HG02852 (cell line): ENCODE measurements around the gene CD101.

Experiments used
- ATAC-seq: cut with Tn5 transposase; IDR thresholded peaks from one replicate; pipeline ENCODE4 v1.9.1; 2021; ENCODE audit warnings: mild to moderate bottlenecking, moderate library complexity; ENCODE audit not compliant: unreplicated experiment

CD101 gene

DNA sequence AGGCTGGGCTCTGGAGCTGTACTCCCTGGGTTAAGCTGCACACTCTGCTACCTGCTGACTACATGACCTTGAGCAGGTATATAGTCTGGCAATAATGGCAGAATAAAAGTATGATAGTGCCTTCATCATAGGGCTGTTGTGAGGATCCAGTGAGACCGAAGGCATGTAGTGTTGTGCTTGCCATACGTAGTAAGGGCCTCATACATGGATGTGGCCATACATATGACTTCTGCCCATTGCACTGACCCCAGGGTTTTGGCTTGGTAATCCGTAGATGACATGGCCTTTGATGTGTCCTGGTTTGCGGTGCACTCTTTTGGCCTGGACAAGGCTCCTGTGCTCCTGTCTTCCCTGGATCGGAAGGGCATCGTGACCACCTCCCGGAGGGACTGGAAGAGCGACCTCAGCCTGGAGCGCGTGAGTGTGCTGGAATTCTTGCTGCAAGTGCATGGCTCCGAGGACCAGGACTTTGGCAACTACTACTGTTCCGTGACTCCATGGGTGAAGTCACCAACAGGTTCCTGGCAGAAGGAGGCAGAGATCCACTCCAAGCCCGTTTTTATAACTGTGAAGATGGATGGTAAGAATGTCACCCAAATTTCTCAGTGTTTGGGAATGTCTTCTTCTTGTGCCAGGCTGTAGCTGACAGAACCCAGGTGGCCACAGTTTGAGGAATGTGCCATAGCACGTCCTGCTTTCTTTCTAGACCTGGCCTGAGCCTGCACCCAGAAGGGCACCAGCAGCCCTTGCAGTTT lies 17.0 kb upstream of the CD101 start:
- no peak for ATAC-seq

DNA sequence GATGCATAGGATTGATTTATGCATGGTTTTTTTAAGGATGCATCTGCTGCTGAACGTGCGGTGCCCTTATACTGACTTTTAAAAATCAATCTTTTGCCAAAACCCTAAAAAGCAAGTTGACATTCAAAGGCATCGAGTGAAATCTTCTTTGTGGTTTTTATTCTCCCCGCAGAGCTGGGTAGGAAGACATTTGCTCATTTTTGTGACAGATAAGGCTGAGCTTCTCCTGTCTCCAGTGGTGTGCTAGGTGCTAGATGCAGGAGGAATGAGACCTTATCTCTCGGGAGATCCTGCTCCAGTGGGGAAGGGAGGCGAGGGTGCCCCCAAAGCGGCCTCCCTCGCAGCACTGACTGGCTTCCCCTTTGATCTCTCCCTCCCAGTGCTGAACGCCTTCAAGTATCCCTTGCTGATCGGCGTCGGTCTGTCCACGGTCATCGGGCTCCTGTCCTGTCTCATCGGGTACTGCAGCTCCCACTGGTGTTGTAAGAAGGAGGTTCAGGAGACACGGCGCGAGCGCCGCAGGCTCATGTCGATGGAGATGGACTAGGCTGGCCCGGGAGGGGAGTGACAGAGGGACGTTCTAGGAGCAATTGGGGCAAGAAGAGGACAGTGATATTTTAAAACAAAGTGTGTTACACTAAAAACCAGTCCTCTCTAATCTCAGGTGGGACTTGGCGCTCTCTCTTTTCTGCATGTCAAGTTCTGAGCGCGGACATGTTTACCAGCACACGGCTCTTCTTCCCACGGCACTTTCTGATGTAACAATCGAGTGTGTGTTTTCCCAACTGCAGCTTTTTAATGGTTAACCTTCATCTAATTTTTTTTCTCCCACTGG lies 14.9 kb upstream of the CD101 start:
- no peak for ATAC-seq

DNA sequence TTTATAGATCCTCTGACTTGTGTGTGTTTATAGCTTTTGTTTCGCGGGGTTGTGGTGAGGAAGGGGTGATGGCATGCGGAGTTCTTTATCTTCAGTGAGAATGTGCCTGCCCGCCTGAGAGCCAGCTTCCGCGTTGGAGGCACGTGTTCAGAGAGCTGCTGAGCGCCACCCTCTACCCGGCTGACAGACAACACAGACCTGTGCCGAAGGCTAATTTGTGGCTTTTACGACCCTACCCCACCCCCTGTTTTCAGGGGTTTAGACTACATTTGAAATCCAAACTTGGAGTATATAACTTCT lies 14.4 kb upstream of the CD101 start:
- no peak for ATAC-seq

DNA sequence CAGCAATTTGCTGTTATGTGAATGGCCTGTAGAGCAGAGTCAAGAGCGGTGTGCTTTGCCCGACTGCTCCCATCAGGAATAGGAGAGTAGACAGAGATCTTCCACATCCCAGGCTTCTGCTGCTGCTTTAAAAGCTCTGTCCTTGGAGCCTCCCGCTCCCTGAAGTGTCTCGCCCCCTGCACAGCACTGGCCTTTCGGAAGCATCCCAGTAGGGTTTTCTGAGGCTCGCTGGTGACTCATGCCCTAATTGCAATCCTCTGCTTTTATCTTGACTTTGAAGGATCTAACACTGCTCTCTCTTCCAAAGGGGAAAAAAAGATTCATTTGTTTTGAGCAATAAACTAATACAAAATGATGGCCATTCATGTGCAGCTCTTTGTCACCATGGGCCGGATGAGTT lies 13.3 kb upstream of the CD101 start:
- no peak for ATAC-seq

DNA sequence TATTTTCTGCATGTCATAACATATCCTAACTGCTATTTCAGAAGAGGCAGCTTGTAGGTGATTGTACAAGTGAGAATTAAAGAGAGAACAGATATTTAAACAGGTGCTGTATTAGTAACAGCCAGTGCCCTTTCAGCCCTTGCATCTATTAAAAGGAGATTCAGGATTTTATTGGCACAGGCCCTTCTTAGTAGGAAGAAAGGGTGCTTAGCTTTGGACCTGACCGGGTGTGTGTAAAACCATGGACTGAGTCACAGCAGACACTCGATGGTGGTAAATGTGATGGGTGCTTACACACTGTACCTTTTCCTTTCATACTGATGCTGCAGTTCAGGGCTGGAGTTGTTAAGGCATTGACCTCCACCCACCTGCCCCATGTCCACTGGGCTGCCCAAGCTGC lies 12.7 kb upstream of the CD101 start:
- no peak for ATAC-seq

DNA sequence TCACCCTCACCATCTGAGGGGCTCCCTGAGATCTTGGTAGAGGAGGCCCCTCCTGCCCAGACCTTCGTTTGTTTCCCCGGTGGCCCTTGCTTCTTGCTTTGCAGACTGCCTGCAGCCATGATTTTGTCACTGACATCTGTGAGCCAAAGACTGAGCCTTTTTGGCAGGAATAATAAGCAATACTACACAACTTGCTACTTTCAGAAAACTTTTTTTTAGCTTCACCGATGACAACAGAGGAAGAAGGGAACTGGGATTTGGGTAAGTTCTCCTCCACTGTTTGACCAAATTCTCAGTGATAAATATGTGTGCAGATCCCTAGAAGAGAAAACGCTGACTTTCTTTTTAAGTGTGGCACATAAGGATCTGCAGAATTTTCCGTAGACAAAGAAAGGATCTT lies 11.7 kb upstream of the CD101 start:
- no peak for ATAC-seq

DNA sequence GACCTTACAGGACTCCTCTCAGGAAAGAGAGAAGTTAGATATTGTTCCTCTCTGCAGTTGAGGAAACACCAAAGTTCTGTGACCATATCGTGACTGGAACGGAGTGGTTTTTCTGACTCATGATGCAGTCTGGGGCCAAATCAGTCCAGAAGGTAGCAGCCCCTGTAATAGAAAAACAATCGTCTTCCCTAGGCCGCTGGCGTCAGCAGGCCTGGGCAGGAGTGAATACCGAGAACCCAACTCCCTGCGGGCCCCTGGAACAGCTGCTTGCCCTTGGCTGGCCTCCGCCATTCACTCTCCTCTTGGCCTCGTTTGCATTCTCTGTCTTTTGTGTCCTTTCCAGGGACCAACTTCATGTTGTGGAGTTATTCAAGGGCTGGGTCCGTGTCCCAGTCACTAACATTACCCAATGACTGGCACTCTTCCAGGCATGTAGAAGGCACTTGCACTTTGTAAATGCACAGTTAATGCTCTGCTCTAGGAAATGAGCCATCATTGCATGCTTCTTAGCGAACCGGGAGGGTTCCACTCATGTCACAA lies 10.9 kb upstream of the CD101 start:
- no peak for ATAC-seq

DNA sequence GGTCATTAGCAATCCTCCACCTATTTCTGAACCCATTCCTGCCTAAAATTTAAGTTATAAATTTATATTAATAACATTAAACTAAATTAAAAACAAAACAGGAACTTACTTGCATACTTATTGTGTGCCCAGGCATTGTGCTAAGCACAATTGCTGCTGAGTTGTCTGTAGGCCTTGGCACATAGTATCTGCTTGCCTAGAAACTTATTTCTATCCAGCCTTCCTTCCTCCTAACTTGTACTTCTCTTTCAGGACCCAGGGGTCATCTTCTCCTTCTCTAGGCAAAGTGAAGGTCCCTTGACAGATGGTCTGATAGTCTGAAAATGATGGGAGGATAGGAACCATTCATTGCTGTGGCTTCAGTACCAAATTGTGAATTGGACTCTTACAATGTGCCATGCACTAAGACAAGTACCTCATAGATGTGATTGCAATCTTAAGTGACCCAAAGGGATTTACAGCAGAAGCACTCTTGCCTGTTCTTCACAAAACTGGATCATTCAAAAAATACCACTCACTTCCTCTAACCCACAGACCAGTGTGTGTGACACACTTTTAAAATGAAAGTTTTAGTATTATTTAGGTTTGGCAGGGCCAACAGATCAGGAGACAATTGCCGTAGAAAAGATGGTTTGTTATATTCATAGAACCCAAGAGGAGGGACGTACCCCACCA lies 10.3 kb upstream of the CD101 start:
- ATAC-seq: no peak

DNA sequence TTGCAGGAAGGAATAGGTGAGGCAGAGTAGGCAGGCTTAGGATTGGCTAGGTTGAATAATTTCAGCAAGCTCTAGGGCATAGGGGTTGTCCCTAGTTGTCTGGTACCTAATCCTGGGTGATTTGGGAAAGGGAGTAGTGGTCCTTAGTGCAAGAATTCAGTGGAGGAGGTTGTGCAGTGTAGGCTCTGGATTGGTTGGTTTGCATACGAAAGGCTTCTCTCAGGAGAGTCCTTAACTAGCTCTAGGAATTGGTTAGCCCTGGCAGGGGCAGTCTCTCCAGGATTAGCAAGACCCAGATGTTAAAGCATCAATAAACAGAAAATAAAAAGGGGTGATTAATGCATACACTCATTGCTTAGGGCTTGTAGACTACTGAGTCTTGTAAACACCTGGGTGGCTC lies 9.6 kb upstream of the CD101 start:
- no peak for ATAC-seq

DNA sequence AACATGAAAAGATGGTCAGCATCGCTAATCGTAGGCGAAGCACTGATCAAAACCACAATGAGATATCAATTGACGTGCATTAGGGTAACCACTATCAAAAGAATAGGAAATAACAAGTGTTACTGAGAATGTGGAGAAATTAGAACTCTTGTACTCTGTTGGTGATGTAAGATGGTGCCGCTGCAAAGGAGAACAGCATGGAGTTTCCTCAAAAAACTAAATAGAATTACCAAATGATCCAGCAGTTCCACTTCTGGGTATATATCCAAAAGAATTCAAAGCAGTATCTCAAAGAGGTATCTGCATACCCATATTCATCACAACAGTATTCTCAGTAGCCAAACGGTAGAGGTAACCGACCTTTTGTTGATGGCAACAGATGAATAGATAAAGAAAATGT lies 8.3 kb upstream of the CD101 start:
- ATAC-seq: no peak

DNA sequence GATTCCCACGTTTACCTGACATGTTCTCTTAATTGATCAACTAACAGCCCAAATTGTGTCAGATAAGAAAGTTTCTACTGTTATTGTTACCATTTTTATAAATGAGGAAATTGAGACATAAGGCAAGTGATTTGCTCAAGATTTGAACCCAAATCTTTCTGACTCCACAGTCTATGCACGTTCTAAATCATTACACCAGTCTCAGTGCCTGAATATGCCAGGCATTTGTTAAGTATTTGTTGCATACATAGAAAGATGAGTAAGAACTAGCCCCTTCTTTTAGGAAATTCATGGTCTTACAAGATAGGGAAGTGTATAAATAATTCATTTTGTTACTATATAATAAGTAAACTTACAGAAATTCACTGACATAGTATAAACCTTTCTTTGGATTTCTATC lies 7.1 kb upstream of the CD101 start:
- no peak for ATAC-seq

DNA sequence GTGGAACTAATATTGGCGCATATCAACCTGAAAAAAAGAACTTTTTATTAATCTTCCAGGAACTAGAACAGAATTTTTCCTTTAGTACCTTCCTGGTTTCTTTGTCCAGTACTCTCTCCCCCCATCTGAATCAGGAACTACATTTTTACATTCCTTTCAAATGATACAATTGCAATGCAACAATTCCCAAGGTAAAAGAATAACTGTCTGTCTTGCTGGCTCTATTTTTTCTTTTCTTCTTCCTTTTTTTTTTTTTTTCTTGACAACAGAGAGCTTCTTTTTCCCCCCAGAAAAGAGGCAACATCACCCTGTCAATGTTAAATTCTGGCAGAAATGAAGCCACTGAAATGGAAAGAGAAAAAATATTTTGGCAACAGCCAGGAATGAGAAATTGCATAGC lies 4.5 kb upstream of the CD101 start:
- ATAC-seq: no peak

DNA sequence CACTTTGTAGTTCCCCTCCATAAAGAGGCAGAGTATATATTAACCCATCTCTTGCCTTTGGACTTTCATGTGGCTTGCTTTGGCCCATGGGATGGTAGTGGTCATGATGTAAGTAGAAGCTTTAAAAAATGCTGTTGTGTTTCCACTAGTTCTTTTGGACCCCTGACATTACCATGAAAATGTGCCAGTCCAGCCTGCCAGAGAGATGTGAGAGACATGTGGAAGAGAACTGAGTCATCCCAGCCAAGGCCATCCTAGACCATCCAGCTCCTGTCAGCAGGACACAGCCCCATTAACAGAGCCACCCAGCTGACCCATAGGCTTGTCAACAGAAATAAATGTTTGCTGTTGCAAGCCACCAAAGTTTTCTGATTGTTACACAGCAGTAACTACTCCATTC lies 3.9 kb upstream of the CD101 start:
- no peak for ATAC-seq

DNA sequence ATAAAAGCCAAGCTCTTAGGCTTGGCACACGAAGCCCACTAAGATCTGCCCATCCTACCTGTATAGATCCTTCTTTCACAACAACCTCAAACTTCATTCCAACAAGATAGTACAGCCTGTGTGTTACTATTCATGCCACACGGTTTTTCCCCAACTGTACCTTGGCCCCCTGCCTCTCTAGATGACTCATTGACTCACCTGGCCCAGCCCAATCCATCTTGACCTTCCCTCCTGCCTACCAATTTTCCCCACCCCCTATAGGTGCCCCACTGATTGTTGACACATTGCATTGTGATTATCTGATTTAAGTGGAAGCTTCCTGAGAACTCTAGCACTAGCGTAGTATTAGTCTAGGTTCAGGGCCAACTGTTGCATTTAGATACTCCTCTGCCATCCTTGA lies 2.0 kb upstream of the CD101 start:
- ATAC-seq: no peak

DNA sequence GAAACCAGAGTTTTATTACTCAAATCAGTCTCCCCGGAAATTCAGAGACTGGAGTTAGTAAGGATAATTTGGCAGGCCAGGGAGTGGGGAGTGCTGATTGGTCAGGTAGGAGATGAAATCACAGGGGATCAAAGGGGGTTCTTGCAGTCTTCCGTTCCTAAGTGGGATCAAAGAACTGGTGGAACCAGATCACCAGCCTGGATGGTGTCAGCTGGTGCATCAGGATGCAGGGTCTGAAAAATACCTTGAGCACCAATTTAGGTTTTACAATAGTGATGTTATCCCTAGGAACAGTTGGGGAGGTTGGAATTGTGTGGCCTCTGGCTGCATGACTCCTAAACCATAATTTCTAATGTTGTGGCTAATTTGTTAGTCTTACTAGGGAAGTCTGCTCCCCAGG lies 1.4 kb upstream of the CD101 start:
- ATAC-seq: no peak

DNA sequence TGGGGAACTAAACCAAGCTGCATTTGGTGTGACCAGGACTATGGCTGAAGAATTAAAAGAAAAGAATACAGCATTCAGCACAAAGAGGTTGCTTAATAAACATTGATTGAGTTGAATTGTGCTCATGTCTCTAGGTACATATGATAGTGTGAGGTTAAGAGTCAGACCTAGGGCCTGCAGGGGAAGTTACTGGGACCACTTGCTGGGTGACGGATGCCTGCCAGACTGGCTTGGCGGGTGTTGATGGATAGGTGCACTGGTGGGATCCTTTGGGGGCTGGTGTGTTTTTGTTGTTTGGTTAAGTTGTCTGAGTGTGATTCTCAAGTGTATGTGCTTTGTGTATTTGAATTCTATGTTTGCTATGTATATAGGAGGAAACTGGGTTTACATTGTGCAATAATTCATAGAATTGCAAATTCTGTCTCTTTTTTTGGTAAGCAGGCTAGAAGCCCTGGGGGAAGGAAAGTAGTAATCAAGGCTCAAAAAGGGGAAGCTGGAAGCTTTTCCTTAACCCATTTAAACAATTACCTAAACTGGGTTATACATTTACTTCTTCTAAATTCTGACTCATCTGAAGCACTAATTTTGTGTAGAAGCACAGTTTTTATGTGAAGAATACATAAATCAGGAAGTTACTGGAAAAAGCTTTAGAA lies 1.8 kb downstream of the CD101 start:
- no peak for ATAC-seq

DNA sequence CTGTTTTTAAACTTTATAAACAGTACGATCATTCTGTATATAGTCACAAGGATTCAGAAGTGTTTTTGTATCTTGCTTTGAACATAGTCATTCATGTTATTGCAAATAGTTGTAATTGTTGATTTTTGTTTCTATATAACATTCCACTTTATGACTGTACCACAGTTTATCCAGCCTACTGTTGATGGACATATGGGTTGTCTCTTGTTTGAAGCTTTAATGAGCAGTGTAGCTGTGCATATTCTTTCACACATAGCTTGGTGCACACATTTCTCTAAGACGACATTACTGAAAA lies 6.1 kb downstream of the CD101 start:
- ATAC-seq: no peak

DNA sequence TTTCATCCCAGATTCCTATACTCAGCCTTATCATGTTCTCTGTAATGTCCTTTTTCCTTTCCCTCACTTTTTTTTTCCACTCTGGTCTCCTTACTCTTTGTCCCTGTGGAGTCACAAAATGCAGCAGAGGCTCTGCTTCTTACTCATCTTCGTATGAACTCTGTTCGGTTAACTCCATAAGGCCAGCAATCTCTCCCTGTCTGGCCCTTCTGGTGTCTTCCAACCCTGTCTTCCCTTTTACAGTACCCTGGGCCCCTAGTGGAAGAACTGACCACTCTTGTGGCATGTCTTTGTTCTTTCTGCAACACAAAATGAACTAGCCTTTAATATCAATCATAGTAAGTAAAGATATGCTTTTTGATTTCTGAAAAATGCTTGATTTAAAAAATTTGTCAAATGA lies 7.1 kb downstream of the CD101 start:
- no peak for ATAC-seq

DNA sequence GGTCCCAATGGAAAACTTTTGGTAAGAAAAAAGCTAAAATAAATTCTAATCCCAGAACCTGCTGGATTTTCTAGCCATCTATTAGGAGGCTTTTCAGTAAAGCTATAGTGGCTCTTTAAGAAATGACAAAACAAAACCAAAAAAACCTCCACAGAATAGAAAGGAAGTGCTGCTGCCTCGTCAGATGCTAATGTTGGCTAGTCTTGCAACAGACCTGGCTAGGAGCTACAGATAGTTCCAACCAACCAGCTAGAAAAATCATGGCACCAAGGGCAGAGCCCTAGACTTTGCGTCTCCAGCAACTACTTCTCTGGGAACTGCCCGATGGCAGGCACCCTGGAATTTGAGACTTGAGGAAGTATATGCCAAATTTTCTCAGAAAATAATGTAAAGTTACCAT lies 7.6 kb downstream of the CD101 start:
- no peak for ATAC-seq

DNA sequence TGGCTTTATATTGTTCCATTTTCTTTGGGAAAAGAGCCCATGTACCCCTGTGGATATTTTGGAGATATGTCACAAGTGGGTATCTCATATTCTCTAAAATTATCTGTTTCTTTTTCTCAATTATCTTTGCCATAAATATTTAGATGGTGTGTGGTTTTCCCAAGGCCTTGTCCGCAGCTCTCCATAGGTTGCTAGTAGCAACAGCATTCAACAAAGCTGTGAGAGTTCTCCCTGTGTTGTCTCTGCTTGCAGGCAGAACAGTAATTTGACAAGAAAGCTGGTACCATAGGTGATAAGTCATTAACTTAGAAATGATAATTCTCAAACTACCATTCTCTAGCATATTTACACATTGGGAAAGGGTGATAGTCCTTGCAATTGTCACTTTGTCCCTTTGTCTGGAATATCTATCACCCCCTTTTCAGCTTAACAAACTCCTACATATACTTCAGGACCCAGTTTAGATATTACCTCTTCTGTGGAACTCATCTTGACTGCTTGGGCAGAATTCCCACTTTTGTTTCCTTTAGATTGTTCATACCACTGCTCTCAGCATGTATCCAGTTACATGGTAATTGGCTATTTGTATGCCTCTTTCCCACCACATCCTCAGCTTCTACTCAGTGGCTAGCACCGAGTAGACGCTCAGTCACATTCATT lies 8.9 kb downstream of the CD101 start:
- no peak for ATAC-seq

DNA sequence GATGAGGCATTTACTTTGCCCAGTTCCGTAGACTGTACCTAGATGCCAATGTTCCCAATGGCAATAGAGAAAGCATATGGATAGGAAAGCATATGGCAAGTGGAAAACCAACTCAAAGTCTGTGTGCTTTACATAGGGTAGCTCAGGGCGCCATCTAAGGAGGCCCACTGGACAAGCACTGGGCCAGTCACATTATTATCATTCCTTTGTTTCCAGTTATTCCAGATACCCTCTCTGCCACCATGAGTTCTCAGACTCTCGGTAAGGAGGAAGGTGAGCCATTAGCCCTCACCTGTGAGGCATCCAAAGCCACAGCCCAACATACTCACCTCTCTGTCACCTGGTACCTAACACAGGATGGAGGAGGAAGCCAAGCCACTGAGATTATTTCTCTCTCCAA lies 9.8 kb downstream of the CD101 start:
- ATAC-seq: no peak
